RWPE1 (cell line): Measurements from ENCODE around the gene TIA1.

Source experiments
- CTCF ChIA-PET: fragments of 350-600 bp; sonication (Branson Sonifier 250); formaldehyde crosslinking; extraction: SDS; loops from one replicate; lab custom pipeline; 2021; lab: Yijun Ruan, JAX
- POLR2A ChIA-PET: fragments of 400-600 bp; formaldehyde crosslinking; extraction: SDS; loops from one replicate; lab custom pipeline; 2020; ENCODE audit warnings: antibody characterized with exemption; ENCODE audit not compliant: low non-redundant PET; lab: Yijun Ruan, JAX
- DNase-seq: peaks from one replicate; pipeline ENCODE4 v3.0.0; 2012; ENCODE audit warnings: low spot score
- H3K27ac ChIP-seq: fragments of 450-650 bp; 2 replicates; pipeline ENCODE4 v1.5.1; 2017
- CTCF ChIP-seq: fragments of 450-650 bp; conservative IDR thresholded peaks from 2 replicates; pipeline ENCODE4 v1.5.1; 2017; ENCODE audit warnings: low read depth, mild to moderate bottlenecking

TIA1 gene

GRCh38 chr2:70214365-70214764, 34.1 kb downstream of the TIA1 start:
- no peak overlapping the region for H3K27ac ChIP-seq
- TF ChIP-seq CTCF = no peak
- no peak for DNase-seq
- CTCF ChIA-PET = no interaction called here
- POLR2A ChIA-PET = no interaction called here

- CTCF ChIA-PET = no interaction called here
- POLR2A ChIA-PET = no interaction called here
- H3K27ac ChIP-seq = no peak overlapping the region
- TF ChIP-seq CTCF = no peak
- no peak for DNase-seq
Measured at GRCh38 chr2:70212298-70212932, 36.0 kb downstream of the TIA1 start.

- TF ChIP-seq CTCF = no peak
- CTCF ChIA-PET = no interaction called here
- POLR2A ChIA-PET = no interaction called here
- no peak for DNase-seq
- no peak overlapping the region for H3K27ac ChIP-seq
Measured at GRCh38 chr2:70211595-70211994, 36.8 kb downstream of the TIA1 start.

- CTCF ChIA-PET = no interaction called here
- no peak overlapping the region for H3K27ac ChIP-seq
- DNase-seq = no peak
- TF ChIP-seq CTCF = no peak
- POLR2A ChIA-PET = no interaction called here
Measured at GRCh38 chr2:70204452-70204851, 44.0 kb downstream of the TIA1 start.

GRCh38 chr2:70203086-70203485, 45.3 kb downstream of the TIA1 start:
- POLR2A ChIA-PET = no interaction called here
- CTCF ChIA-PET = no interaction called here
- DNase-seq = no peak
- TF ChIP-seq CTCF = no peak
- peak overlapping the region; percentile 4; the same call in 1 of the 2 replicates for H3K27ac ChIP-seq

- no peak for TF ChIP-seq CTCF
- DNase-seq = no peak
- POLR2A ChIA-PET = interaction anchor here (0.6 kb wide), 1 partner anchor 14 kb away, joined by 3 read pairs; no protein-coding TSS in a partner anchor
- H3K27ac ChIP-seq = peak overlapping the region; percentile 4; the same call in 1 of the 2 replicates
- CTCF ChIA-PET = interaction anchor here (0.5 kb wide), 1 partner anchor 9 kb away, joined by 3 read pairs; no protein-coding TSS in a partner anchor
Measured at GRCh38 chr2:70202236-70202806, 46.1 kb downstream of the TIA1 start.
